Pancreas (tissue), 10 donors: ENCODE measurements around the gene PHACTR2. TPM values are rescaled to one million over a fixed set of nuclear protein-coding genes. Genes with fewer than 3 reads are reported as not detected.
A peak's percentile ranks its signal among the peaks of the same experiment; 100 is the strongest.

ENCODE experiments used
- ATAC-seq, 4 donors: fragments of 200-7000 bp; cut with Tn5 transposase; one replicate each; pipeline versions ENCODE4 v1.8.0 to v1.9.1; 2020; ENCODE audit warnings: mild to moderate bottlenecking in 4 of 4, moderate library complexity in 4 of 4
- DNase-seq, 6 donors: peaks; one replicate each; pipeline ENCODE4 v3.0.0-alpha.2; 2020
- FAIRE-seq: peaks from 2 replicates; lab custom pipeline; 2012; peaks lifted over from hg19 to GRCh38; lab: Jason Lieb, UNC
- H3K27ac ChIP-seq, 4 donors: fragments of 200-600 bp; sonication (generic); 1 replicate in 3 of 4; 2 replicates in 1 of 4; pipeline versions ENCODE4 v1.5.0 to v1.8.0; 2020
- H3K27me3 ChIP-seq, 4 donors: fragments of 200-600 bp; one replicate each; pipeline ENCODE4 v1.8.0; 2021
- H3K36me3 ChIP-seq, 3 donors: fragments of 200-600 bp; sonication (generic) in 1 of 3; one replicate each; pipeline versions ENCODE4 v1.5.0 to v1.8.0; 2020 to 2021
- H3K4me1 ChIP-seq, 3 donors: fragments of 200-600 bp; one replicate each; pipeline ENCODE4 v1.8.0; 2021
- H3K4me3 ChIP-seq, 4 donors: fragments of 200-600 bp; sonication (generic) in 2 of 4; one replicate each; pipeline versions ENCODE4 v1.5.0 to v1.8.0; 2020 to 2021
- H3K9me3 ChIP-seq, 4 donors: fragments of 200-600 bp; one replicate each; pipeline ENCODE4 v1.8.0; 2021
- CTCF ChIP-seq, 4 donors: fragments of 200-600 bp; sonication (generic) in 3 of 4; IDR thresholded peaks; one replicate each; pipeline versions ENCODE4 v1.5.0 to v1.8.0; 2021; ENCODE audit warnings: antibody characterized with exemption in 4 of 4
- WGBS, 2 donors: extraction: QIAGEN DNeasy Blood & Tissue Kit; methylation state at CpG; one replicate each; pipeline ENCODE4 v1.1.7; 2013; 5-methylcytosine and 5-hydroxymethylcytosine counted together
- intact Hi-C, 3 donors: fragments of 100-400 bp; cut with DNase I; formaldehyde crosslinking; loops; one replicate each; pipeline versions ENCODE4 v1.11.1 to v1.14.2; 2022
- polyA plus RNA-seq, 2 donors: library from polyadenylated mRNA; stranded (reverse); fragments of 200-250 nt; gene quantifications; one replicate each; pipeline ENCODE4 v1.2.3, GENCODE V29; 2013
- total RNA-seq, 6 donors: library from RNA; stranded (reverse); fragmentation: NEBNext Ultra II Directional in 4 of 6; extraction: Animal tissue kit (Norgen Biotek cat#: 25700) in 4 of 6; gene quantifications; one replicate each; pipeline versions ENCODE4 v1.2.1 to v1.2.4, GENCODE V29; 2021 to 2023
- donor health status: healthy with polysubstance abuse.
- donor health status: DM: no; HTN: no; CAD: no; lungs with moderate emphysema.
- donor health status: DM: no; HTN: no; CAD: no.
- donor health status: control.
- donor health status: control.
- donor health status: Bipolar disorder and iron deficiency.
- donor health status: DM: yes; HTN: yes; CAD: no.
- donor health status: DM: no; HTN: no; CAD: no.
- donor health status: DM: no; HTN: no; CAD: no.
- donor health status: DM: yes; HTN: yes; CAD: no.

The PHACTR2 gene
- total and polyA plus RNA-seq, 8 donors: 2.7 to 19.0 (median 8.9) TPM

GRCh38 chr6:143708889-143709288 lies 31.1 kb downstream of the PHACTR2 start:
- ATAC-seq: peak in 1 of 4 donors; percentile 36
- DNase-seq: no peak
- H3K27me3 ChIP-seq: no peaks in the 10 kb centered on the region
- no peak for TF ChIP-seq CTCF (IDR thresholded peaks at IDR 0.05)
- H3K4me3 ChIP-seq: no peak overlapping the region
- no peaks in the 10 kb centered on the region for H3K36me3 ChIP-seq
- intact Hi-C loops: no loop called here
- no peaks in the 10 kb centered on the region for H3K4me1 ChIP-seq
- 96 to 97% methylated on average over 1 of the region's 1 CpG for WGBS, 2 donors
- no peak for FAIRE-seq
- no peak overlapping the region for H3K27ac ChIP-seq
- H3K9me3 ChIP-seq: no peaks in the 10 kb centered on the region

DNA sequence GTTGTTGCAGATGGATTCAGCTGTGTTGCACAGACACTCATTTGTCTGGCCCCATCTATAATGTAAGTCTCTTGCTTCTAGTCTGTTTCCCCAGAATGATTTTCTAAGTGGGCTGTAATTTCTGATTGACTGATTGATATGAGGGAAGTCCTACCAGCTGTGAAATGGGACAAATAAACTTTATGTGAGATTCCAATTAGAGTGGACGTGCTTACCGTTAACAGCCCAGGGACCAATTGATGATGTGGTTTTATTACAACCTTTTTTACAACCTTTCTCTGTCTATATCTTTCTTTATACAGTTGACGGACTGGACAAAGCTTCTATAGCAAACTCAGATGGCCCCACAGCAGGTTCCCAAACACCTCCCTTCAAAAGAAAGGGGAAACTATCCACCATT lies 33.9 kb downstream of the PHACTR2 start:
- TF ChIP-seq CTCF (IDR thresholded peaks at IDR 0.05): no peak
- FAIRE-seq (no peak), ATAC-seq (no peak), DNase-seq (no peak)
- no peak overlapping the region for H3K27ac ChIP-seq
- intact Hi-C loops: no loop called here
- no peaks in the 10 kb centered on the region for H3K27me3 ChIP-seq
- H3K4me1 ChIP-seq: no peaks in the 10 kb centered on the region
- WGBS, 2 donors: 94 to 96% methylated on average over 3 of the region's 3 CpGs
- no peaks in the 10 kb centered on the region for H3K9me3 ChIP-seq
- H3K4me3 ChIP-seq: no peak overlapping the region
- no peaks in the 10 kb centered on the region for H3K36me3 ChIP-seq

DNA sequence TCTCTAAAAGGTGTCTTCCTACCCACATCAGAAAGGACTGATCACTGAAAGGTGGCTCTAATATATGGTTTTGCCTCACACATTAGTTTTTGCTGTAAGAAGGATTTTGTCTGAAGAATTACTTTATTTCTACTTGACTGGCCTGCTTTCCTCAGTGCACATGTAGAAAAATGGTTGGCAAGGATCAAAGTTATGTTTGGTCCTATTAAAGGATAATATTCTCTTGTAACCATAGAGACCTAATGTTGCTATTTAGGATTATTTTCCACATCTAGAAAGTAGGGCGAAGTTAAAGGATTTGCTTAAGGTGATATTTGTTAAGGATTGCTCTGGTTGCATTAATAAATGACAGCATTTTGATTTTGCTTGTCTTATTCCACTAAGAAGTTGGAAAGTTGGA lies 40.7 kb downstream of the PHACTR2 start:
- FAIRE-seq (no peak), ATAC-seq (no peak), DNase-seq (no peak)
- no peak for TF ChIP-seq CTCF (IDR thresholded peaks at IDR 0.05)
- H3K36me3 ChIP-seq: no peaks in the 10 kb centered on the region
- H3K4me1 ChIP-seq: no peaks in the 10 kb centered on the region
- intact Hi-C loops: no loop called here
- H3K27ac ChIP-seq: no peak overlapping the region
- WGBS, 2 donors: 75 to 90% methylated on average over 1 of the region's 1 CpG
- no peaks in the 10 kb centered on the region for H3K9me3 ChIP-seq
- H3K27me3 ChIP-seq: no peaks in the 10 kb centered on the region
- no peak overlapping the region for H3K4me3 ChIP-seq

DNA sequence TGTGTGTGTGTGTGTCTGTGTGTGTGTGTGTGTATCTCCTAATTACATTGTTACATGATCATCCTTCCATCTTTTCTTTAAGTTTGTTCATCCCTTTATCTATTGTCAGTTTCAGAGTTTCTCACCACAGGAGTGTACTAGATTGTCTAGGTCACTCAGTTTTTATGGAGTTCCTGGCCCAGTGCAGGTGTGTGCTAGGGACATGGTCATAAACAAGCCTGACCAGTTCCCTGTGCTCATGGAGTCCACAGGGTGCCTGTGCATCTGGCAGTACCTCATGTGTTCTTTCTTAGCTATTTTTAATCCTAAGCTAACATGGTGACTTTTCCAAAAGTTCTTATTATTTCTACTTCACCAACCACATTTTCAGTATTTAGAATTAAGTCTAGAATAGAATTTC lies 43.9 kb downstream of the PHACTR2 start:
- H3K4me1 ChIP-seq: no peaks in the 10 kb centered on the region
- no peak overlapping the region for H3K4me3 ChIP-seq
- intact Hi-C loops: no loop called here
- ATAC-seq (no peak), DNase-seq (no peak), FAIRE-seq (no peak)
- H3K27ac ChIP-seq: no peak overlapping the region
- no peaks in the 10 kb centered on the region for H3K27me3 ChIP-seq
- TF ChIP-seq CTCF (IDR thresholded peaks at IDR 0.05): no peak
- H3K9me3 ChIP-seq: no peaks in the 10 kb centered on the region
- H3K36me3 ChIP-seq: no peaks in the 10 kb centered on the region

GRCh38 chr6:143724876-143725275 lies 47.1 kb downstream of the PHACTR2 start:
- intact Hi-C loops: no loop called here
- H3K27ac ChIP-seq: no peak overlapping the region
- DNase-seq (no peak), ATAC-seq (no peak), FAIRE-seq (no peak)
- H3K9me3 ChIP-seq: no peaks in the 10 kb centered on the region
- no peak overlapping the region for H3K4me3 ChIP-seq
- WGBS, 2 donors: 94 to 96% methylated on average over 4 to 5 of the region's 5 CpGs
- H3K4me1 ChIP-seq: no peaks in the 10 kb centered on the region
- no peak for TF ChIP-seq CTCF (IDR thresholded peaks at IDR 0.05)
- no peaks in the 10 kb centered on the region for H3K36me3 ChIP-seq
- no peaks in the 10 kb centered on the region for H3K27me3 ChIP-seq
